H1 (cell line): Measurements from ENCODE around the gene PECR. TPM values are rescaled to one million over a fixed set of nuclear protein-coding genes. Genes with fewer than 3 reads are reported as not detected.

Source experiments
- CTCF ChIA-PET: fragments of 300-600 bp; sonication (Branson Sonifier 250); formaldehyde crosslinking; loops from one replicate; lab custom pipeline; 2021; ENCODE audit not compliant: partially characterized antibody; lab: Charles Lee
- POLR2A ChIA-PET: fragments of 300-600 bp; sonication (Branson Sonifier 250); formaldehyde crosslinking; loops from one replicate; lab custom pipeline; 2021; ENCODE audit warnings: inconsistent platforms; ENCODE audit not compliant: partially characterized antibody; lab: Charles Lee
- DNase-seq, 2 experiments: peaks; one replicate each; pipeline versions ENCODE4 v3.0.0 to v3.0.0-alpha.2; 2010 to 2022; ENCODE audit warnings: low spot score in 2 of 2, low read depth in 1 of 2, mixed read lengths in 1 of 2
- FAIRE-seq: peaks from 2 replicates; lab custom pipeline; 2011; peaks lifted over from hg19 to GRCh38; lab: Jason Lieb, UNC
- H2AFZ ChIP-seq: 2 replicates; pipeline ENCODE4 v1.8.1; 2012; ENCODE audit warnings: low read length, inconsistent platforms
- H2AK5ac ChIP-seq: 2 replicates; pipeline ENCODE4 v1.6.1; 2013; ENCODE audit warnings: low read depth, low read length
- H2BK120ac ChIP-seq: replicated peaks from 2 replicates; pipeline ENCODE3; 2013; ENCODE audit warnings: low read depth, low read length, inconsistent platforms
- H2BK12ac ChIP-seq: 2 replicates; pipeline ENCODE4 v1.6.1; 2013; ENCODE audit warnings: low read depth, low read length
- H2BK15ac ChIP-seq: 2 replicates; pipeline ENCODE4 v1.6.1; 2013; ENCODE audit warnings: low read length
- H2BK20ac ChIP-seq: 2 replicates; pipeline ENCODE4 v1.6.1; 2013; ENCODE audit warnings: low read length
- H2BK5ac ChIP-seq: 2 replicates; pipeline ENCODE4 v1.6.1; 2013; ENCODE audit warnings: low read depth, low read length
- H3K14ac ChIP-seq: 2 replicates; pipeline ENCODE4 v1.6.1; 2013; ENCODE audit warnings: inconsistent platforms; ENCODE audit not compliant: insufficient read length
- H3K18ac ChIP-seq: 2 replicates; pipeline ENCODE4 v1.6.1; 2013; ENCODE audit warnings: low read length; ENCODE audit errors: extremely low read depth
- H3K23ac ChIP-seq: 2 replicates; pipeline ENCODE4 v1.6.1; 2013; ENCODE audit warnings: inconsistent platforms; ENCODE audit not compliant: insufficient read length
- H3K23me2 ChIP-seq: 2 replicates; pipeline ENCODE4 v1.6.1; 2013; ENCODE audit warnings: low read depth, low read length
- H3K27ac ChIP-seq: 2 replicates; pipeline ENCODE4 v1.6.1; 2011; ENCODE audit warnings: low read depth, low read length, inconsistent platforms
- H3K27me3 ChIP-seq, 4 experiments: replicated peaks in 1 of 4; 1 replicate in 1 of 4; 2 replicates in 3 of 4; pipeline versions ENCODE4 v1.6.1 to v1.8.1; 2011 to 2013; ENCODE audit warnings: low read length in 3 of 4, mild to moderate bottlenecking in 3 of 4, inconsistent platforms in 2 of 4, mixed read lengths in 2 of 4, moderate library complexity in 1 of 4; ENCODE audit not compliant: control insufficient read depth in 3 of 4, insufficient read depth in 3 of 4; ENCODE audit errors: extremely low read depth in 1 of 4
- H3K36me3 ChIP-seq, 4 experiments: 2 replicates each; pipeline versions ENCODE4 v1.6.1 to v1.8.1; 2011 to 2013; ENCODE audit warnings: mild to moderate bottlenecking in 4 of 4, low read length in 3 of 4, moderate library complexity in 2 of 4, control low read depth in 1 of 4, inconsistent platforms in 1 of 4; ENCODE audit not compliant: insufficient read depth in 4 of 4, control insufficient read depth in 2 of 4
- H3K4ac ChIP-seq: replicated peaks from 2 replicates; pipeline ENCODE3; 2013; ENCODE audit warnings: low read length, low read depth, mixed read lengths, inconsistent platforms; ENCODE audit not compliant: insufficient read length
- H3K4me1 ChIP-seq, 4 experiments: replicated peaks in 1 of 4; 1 replicate in 1 of 4; 2 replicates in 3 of 4; pipeline versions ENCODE4 v1.6.1 to v1.8.1; 2011 to 2013; ENCODE audit warnings: low read length in 3 of 4, inconsistent platforms in 2 of 4, mixed read lengths in 1 of 4; ENCODE audit not compliant: insufficient read depth in 4 of 4, control insufficient read depth in 3 of 4
- H3K4me2 ChIP-seq, 2 experiments: 2 replicates each; pipeline versions ENCODE4 v1.6.1 to v1.8.1; 2011 to 2013; ENCODE audit warnings: low read depth in 2 of 2, low read length in 2 of 2, control low read depth in 1 of 2, inconsistent platforms in 1 of 2, mild to moderate bottlenecking in 1 of 2; ENCODE audit not compliant: insufficient read depth in 1 of 2
- H3K4me3 ChIP-seq, 4 experiments: fragments of 200-600, 300-600 bp in 1 of 4; sonication (generic), shearing (Covaris generic), sonication (Bioruptor Twin) in 1 of 4; 2 replicates each; pipeline versions ENCODE4 v1.5.1 to v1.8.1; 2011 to 2016; ENCODE audit warnings: low read length in 4 of 4, low read depth in 3 of 4, control low read depth in 2 of 4, inconsistent platforms in 2 of 4, mild to moderate bottlenecking in 2 of 4, mixed read lengths in 1 of 4, moderate library complexity in 1 of 4; ENCODE audit not compliant: insufficient read depth in 2 of 4; ENCODE audit errors: extremely low read depth in 1 of 4
- H3K56ac ChIP-seq: replicated peaks from 2 replicates; pipeline ENCODE3; 2013; ENCODE audit warnings: low read depth, mild to moderate bottlenecking, mixed read lengths, low read length, inconsistent platforms; ENCODE audit not compliant: insufficient read length
- H3K79me1 ChIP-seq: 2 replicates; pipeline ENCODE4 v1.6.1; 2013; ENCODE audit warnings: low read depth, low read length, control low read depth
- H3K79me2 ChIP-seq, 2 experiments: 2 replicates each; pipeline versions ENCODE4 v1.6.1 to v1.8.1; 2012 to 2013; ENCODE audit warnings: low read length in 2 of 2, mild to moderate bottlenecking in 2 of 2, inconsistent platforms in 1 of 2; ENCODE audit not compliant: insufficient read depth in 2 of 2, control insufficient read depth in 1 of 2
- H3K9ac ChIP-seq, 4 experiments: replicated peaks in 1 of 4; 1 replicate in 1 of 4; 2 replicates in 3 of 4; pipeline versions ENCODE4 v1.6.1 to v1.8.1; 2011 to 2013; ENCODE audit warnings: low read depth in 3 of 4, low read length in 3 of 4, control low read depth in 2 of 4, mild to moderate bottlenecking in 2 of 4, moderate library complexity in 2 of 4, inconsistent platforms in 1 of 4; ENCODE audit errors: extremely low read depth in 1 of 4
- H3K9me3 ChIP-seq, 2 experiments: 2 replicates each; pipeline versions ENCODE4 v1.6.1 to v1.8.1; 2012 to 2013; ENCODE audit warnings: mild to moderate bottlenecking in 2 of 2, moderate library complexity in 2 of 2, control low read depth in 1 of 2, inconsistent platforms in 1 of 2, low read depth in 1 of 2, low read length in 1 of 2, mixed read lengths in 1 of 2; ENCODE audit not compliant: insufficient read depth in 2 of 2
- H4K20me1 ChIP-seq, 2 experiments: replicated peaks in 1 of 2; 2 replicates each; pipeline versions ENCODE3 to v1.8.1; 2011 to 2013; ENCODE audit warnings: inconsistent platforms in 2 of 2, low read length in 2 of 2, mild to moderate bottlenecking in 1 of 2; ENCODE audit not compliant: insufficient read depth in 2 of 2, control insufficient read depth in 1 of 2
- H4K5ac ChIP-seq: 2 replicates; pipeline ENCODE4 v1.6.1; 2013; ENCODE audit warnings: low read length, low read depth, mixed read lengths, inconsistent platforms; ENCODE audit not compliant: insufficient read length
- H4K8ac ChIP-seq: 2 replicates; pipeline ENCODE4 v1.8.0; 2013; ENCODE audit warnings: mild to moderate bottlenecking, moderate library complexity, low read length, inconsistent platforms; ENCODE audit not compliant: insufficient read depth; ENCODE audit errors: extremely low read depth
- H4K91ac ChIP-seq: replicated peaks from 2 replicates; pipeline ENCODE3; 2013; ENCODE audit warnings: low read length, mixed read lengths, inconsistent platforms; ENCODE audit not compliant: insufficient read length
- BCL11A ChIP-seq, 2 experiments: IDR thresholded peaks; one replicate each; pipeline ENCODE4 v1.6.1; 2011; ENCODE audit warnings: low read depth in 2 of 2, low read length in 2 of 2, mild to moderate bottlenecking in 2 of 2
- CBX8 ChIP-seq: fragments of 300-800, 300-1000 bp; sonication (generic); IDR thresholded peaks from 2 replicates; pipeline ENCODE4 v1.7.1; 2016; ENCODE audit warnings: low read depth, low read length, borderline replicate concordance
- CHD1 ChIP-seq: IDR thresholded peaks from 2 replicates; pipeline ENCODE4 v1.6.1; 2012; ENCODE audit warnings: low read depth, low read length, improper control_type of control experiment
- CHD2 ChIP-seq: IDR thresholded peaks from 2 replicates; pipeline ENCODE4 v1.6.1; 2012; ENCODE audit warnings: low read length, improper control_type of control experiment
- GABPA ChIP-seq: IDR thresholded peaks from 2 replicates; pipeline ENCODE4 v1.6.1; 2011; ENCODE audit warnings: mild to moderate bottlenecking, low read length, moderate library complexity, borderline replicate concordance; ENCODE audit not compliant: insufficient read depth
- HDAC2 ChIP-seq, 2 experiments: fragments of 300-600 bp in 1 of 2; sonication (generic) in 1 of 2; IDR thresholded peaks; 2 replicates each; pipeline ENCODE4 v1.6.1; 2011 to 2012; ENCODE audit warnings: low read depth in 2 of 2, low read length in 2 of 2, mild to moderate bottlenecking in 2 of 2, moderate library complexity in 2 of 2, borderline replicate concordance in 1 of 2, inconsistent platforms in 1 of 2
- NANOG ChIP-seq: IDR thresholded peaks from 2 replicates; pipeline ENCODE4 v1.6.1; 2011; ENCODE audit warnings: low read length, low read depth, mild to moderate bottlenecking, inconsistent platforms; ENCODE audit not compliant: insufficient read depth, poor library complexity, severe bottlenecking
- RNF2 ChIP-seq: fragments of 200-900, 300-1000 bp; sonication (generic); IDR thresholded peaks from 2 replicates; pipeline ENCODE4 v1.7.1; 2016; ENCODE audit warnings: borderline replicate concordance, low read depth, mild to moderate bottlenecking, antibody characterized with exemption, low read length; ENCODE audit not compliant: poor library complexity, severe bottlenecking; ENCODE audit errors: missing control alignments
- SIN3A ChIP-seq, 2 experiments: IDR thresholded peaks in 1 of 2; conservative IDR thresholded peaks in 1 of 2; 2 replicates each; pipeline ENCODE4 v1.6.1; 2011 to 2012; ENCODE audit warnings: low read length in 2 of 2, improper control_type of control experiment in 1 of 2, low read depth in 1 of 2, mild to moderate bottlenecking in 1 of 2
- SUZ12 ChIP-seq: fragments of 200-600 bp; sonication (generic); IDR thresholded peaks from 2 replicates; pipeline ENCODE4 v1.6.1; 2012; ENCODE audit warnings: mild to moderate bottlenecking, inconsistent platforms, low read length, moderate library complexity, mixed read lengths
- WGBS, 2 experiments: shearing (Covaris generic) in 1 of 2; methylation state at CpG; one replicate each; pipeline versions ENCODE4 v1.1.6 to v1.1.7; 2013 to 2015; ENCODE audit warnings: low lambda C conversion rate in 2 of 2, mixed read lengths in 2 of 2, inconsistent platforms in 1 of 2, low coverage in 1 of 2, missing lambda C conversion rate in 1 of 2; ENCODE audit not compliant: insufficient replicate concordance in 2 of 2, insufficient coverage in 1 of 2, insufficient read length in 1 of 2; ENCODE audit errors: extremely low coverage in 1 of 2, missing lambda C conversion rate in 1 of 2; 5-methylcytosine and 5-hydroxymethylcytosine counted together
- polyA plus RNA-seq, 7 experiments: library from polyadenylated mRNA; depleted of rRNA in 3 of 7; stranded (reverse) in 5 of 7; unstranded in 2 of 7; fragments of >200 nt in 5 of 7; fragments of 200-250 nt in 2 of 7; gene quantifications; 1 replicate in 5 of 7; 2 replicates in 1 of 7; 4 replicates in 1 of 7; pipeline versions ENCODE4 v1.2.1 to v1.2.3, GENCODE V29; 2011 to 2013; ENCODE audit warnings: missing spikeins in 2 of 7, mixed read lengths in 2 of 7
- total RNA-seq: library from RNA; stranded (reverse); fragmentation: NEBNext Ultra II Directional; extraction: Animal tissue kit (Norgen Biotek cat#: 25700); gene quantifications from 2 replicates; pipeline ENCODE4 v1.2.1, GENCODE V29; 2021
- TF ChIP-seq, protein P1 (sequence below): IDR thresholded peaks from 2 replicates; pipeline ENCODE4 v1.6.1; 2012; ENCODE audit warnings: inconsistent platforms

The PECR gene
- total and polyA plus RNA-seq, 2 of the 8 experiments (the other 6 are each of a cell fraction or from before 2014, with no cell fraction given), result 15.9 to 19.2 TPM

DNA sequence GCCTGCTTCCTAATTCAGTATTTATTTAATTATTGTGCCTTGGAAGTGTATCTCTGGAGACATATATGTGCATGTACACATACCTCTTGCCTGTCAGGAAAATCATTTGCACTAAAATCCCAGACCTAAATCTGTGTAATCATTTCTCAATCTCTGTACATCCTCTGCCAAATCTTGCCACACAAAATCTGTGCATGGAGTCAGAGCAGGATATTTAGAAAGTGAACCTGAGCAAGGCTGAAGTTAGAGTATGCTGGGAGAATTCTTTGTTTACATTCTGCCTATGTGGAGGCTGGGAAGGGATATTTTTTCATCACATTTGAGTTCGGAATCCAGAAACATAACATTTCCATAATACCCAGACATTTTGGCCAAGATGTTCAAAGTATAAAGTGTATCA, 36.9 kb upstream of the PECR start:
- CTCF ChIA-PET, result interaction anchor here (1.2 to 3.8 kb wide), 4 partner anchors 9 to 49 kb away, joined by 3 to 18 read pairs (median 8); partner anchors contain the start of gene XRCC5
- TF ChIP-seq CHD1, result no peak
- TF ChIP-seq, protein P1, sequence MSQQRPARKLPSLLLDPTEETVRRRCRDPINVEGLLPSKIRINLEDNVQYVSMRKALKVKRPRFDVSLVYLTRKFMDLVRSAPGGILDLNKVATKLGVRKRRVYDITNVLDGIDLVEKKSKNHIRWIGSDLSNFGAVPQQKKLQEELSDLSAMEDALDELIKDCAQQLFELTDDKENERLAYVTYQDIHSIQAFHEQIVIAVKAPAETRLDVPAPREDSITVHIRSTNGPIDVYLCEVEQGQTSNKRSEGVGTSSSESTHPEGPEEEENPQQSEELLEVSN, result no peak
- no peak for TF ChIP-seq GABPA
- TF ChIP-seq HDAC2 (IDR thresholded peaks at IDR 0.05; ENCODE audit: borderline replicate concordance in 1 of 2, low read depth in 2 of 2, low read length in 2 of 2), result no peak
- TF ChIP-seq SUZ12, result no peak
- no peak for TF ChIP-seq NANOG
- TF ChIP-seq BCL11A (IDR thresholded peaks at IDR 0.05; ENCODE audit: low read depth in 2 of 2, low read length in 2 of 2), result no peak
- no peak for TF ChIP-seq SIN3A (conservative IDR thresholded peaks at IDR 0.05 in 1 of 2, IDR thresholded peaks at IDR 0.05 in 1 of 2; ENCODE audit: low read depth in 1 of 2, low read length in 2 of 2)
- TF ChIP-seq RNF2, result no peak
- no peak for TF ChIP-seq CBX8
- no peak for TF ChIP-seq CHD2

More for the DNA sequence above, 36.9 kb upstream of the PECR start:
- H2AK5ac ChIP-seq, result no peak overlapping the region
- no peak overlapping the region for H2BK12ac ChIP-seq
- WGBS, 2 experiments, result 89% methylated on average over 1 of the region's 1 CpG; no CpG with 5 or more reads in 1 of the 2 experiments
- no peak overlapping the region for H2BK15ac ChIP-seq
- no peak overlapping the region for H3K4me2 ChIP-seq
- FAIRE-seq (no peak), DNase-seq (no peak)
- no peak overlapping the region for H2BK20ac ChIP-seq
- no peak overlapping the region for H2BK120ac ChIP-seq
- H3K36me3 ChIP-seq, result peaks cover 52 to 95% (median 77%) of the 10 kb centered on the region in 4 experiments
- H4K91ac ChIP-seq, result no peak overlapping the region
- no peaks in the 10 kb centered on the region for H3K23me2 ChIP-seq
- H3K79me2 ChIP-seq, result peaks cover 10 to 78% of the 10 kb centered on the region in 2 experiments; a peak in 3 of 4 replicates
- no peaks in the 10 kb centered on the region for H3K27me3 ChIP-seq
- peaks cover 0 to 2% of the 10 kb centered on the region in 2 experiments for H4K20me1 ChIP-seq
- H3K9me3 ChIP-seq, result no peaks in the 10 kb centered on the region
- H3K27ac ChIP-seq, result no peak overlapping the region
- H3K56ac ChIP-seq, result no peak overlapping the region
- peaks cover 7% of the 10 kb centered on the region; the same call in 1 of the 2 replicates for H3K79me1 ChIP-seq
- H3K4ac ChIP-seq, result no peak overlapping the region
- peaks cover 0 to 13% (median 9%) of the 10 kb centered on the region in 4 experiments; a peak in 5 of 7 replicates for H3K4me1 ChIP-seq
- H3K14ac ChIP-seq, result no peak overlapping the region
- H3K4me3 ChIP-seq, result no peak overlapping the region
- H2BK5ac ChIP-seq, result no peak overlapping the region
- POLR2A ChIA-PET, result interaction anchor here (0.9 to 12.0 kb wide), 5 partner anchors 10 to 26 kb away, joined by 6 to 101 read pairs (median 14); partner anchors contain the start of gene XRCC5
- no peak overlapping the region for H2AFZ ChIP-seq
- no peak overlapping the region for H4K8ac ChIP-seq
- H3K18ac ChIP-seq, result no peak overlapping the region
- H3K9ac ChIP-seq, result no peak overlapping the region
- H3K23ac ChIP-seq, result no peak overlapping the region
- H4K5ac ChIP-seq, result no peak overlapping the region
